HG03045 (cell line): ENCODE measurements around the gene LPIN1.
"Not testable (repeated sequence)": the region's sequence is repeated elsewhere in the genome, so short reads cannot be mapped to it uniquely, and the experiment has no call there.

ENCODE experiments used
- ATAC-seq: cut with Tn5 transposase; IDR thresholded peaks from one replicate; pipeline ENCODE4 v1.9.1; 2021; ENCODE audit warnings: mild to moderate bottlenecking, moderate library complexity; ENCODE audit not compliant: unreplicated experiment

Gene LPIN1

GRCh38 chr2:11715987-11716652 lies 30.3 kb upstream of the LPIN1 start:
- no peak for ATAC-seq

GRCh38 chr2:11716689-11717321 lies 29.6 kb upstream of the LPIN1 start:
- no peak for ATAC-seq

- ATAC-seq: no peak
These were observed 28.8 kb upstream of the LPIN1 start for GRCh38 chr2:11717623-11718022.

- no peak for ATAC-seq
These were observed 27.8 kb upstream of the LPIN1 start for GRCh38 chr2:11718606-11719005.

- ATAC-seq: no peak
These were observed 27.0 kb upstream of the LPIN1 start for GRCh38 chr2:11719230-11719977.

- no peak for ATAC-seq
These were observed 25.7 kb upstream of the LPIN1 start for GRCh38 chr2:11720752-11721151.

- ATAC-seq: no peak
These were observed 24.0 kb upstream of the LPIN1 start for GRCh38 chr2:11722292-11723060.

GRCh38 chr2:11723061-11723371 lies 23.4 kb upstream of the LPIN1 start:
- no peak for ATAC-seq

- ATAC-seq: no peak
These were observed 22.3 kb upstream of the LPIN1 start for GRCh38 chr2:11724151-11724550.

GRCh38 chr2:11726384-11726783 lies 20.0 kb upstream of the LPIN1 start:
- no peak for ATAC-seq

GRCh38 chr2:11729362-11730212 lies 16.8 kb upstream of the LPIN1 start:
- no peak for ATAC-seq

- ATAC-seq: not testable (repeated sequence)
These were observed 15.0 kb upstream of the LPIN1 start for GRCh38 chr2:11731214-11731984.

GRCh38 chr2:11732587-11732986 lies 13.8 kb upstream of the LPIN1 start:
- ATAC-seq: no peak

GRCh38 chr2:11737852-11738251 lies 8.6 kb upstream of the LPIN1 start:
- ATAC-seq: not testable (repeated sequence)

- peak; percentile 61 for ATAC-seq
These were observed 7.6 kb upstream of the LPIN1 start for GRCh38 chr2:11738589-11739436.

GRCh38 chr2:11740723-11741122 lies 5.7 kb upstream of the LPIN1 start:
- ATAC-seq: no peak

- ATAC-seq: no peak
These were observed 4.1 kb upstream of the LPIN1 start for GRCh38 chr2:11742317-11742701.

- no peak for ATAC-seq
These were observed 3.6 kb upstream of the LPIN1 start for GRCh38 chr2:11742702-11743357.
